ENCODE data around the gene CFAP45.

DNA sequence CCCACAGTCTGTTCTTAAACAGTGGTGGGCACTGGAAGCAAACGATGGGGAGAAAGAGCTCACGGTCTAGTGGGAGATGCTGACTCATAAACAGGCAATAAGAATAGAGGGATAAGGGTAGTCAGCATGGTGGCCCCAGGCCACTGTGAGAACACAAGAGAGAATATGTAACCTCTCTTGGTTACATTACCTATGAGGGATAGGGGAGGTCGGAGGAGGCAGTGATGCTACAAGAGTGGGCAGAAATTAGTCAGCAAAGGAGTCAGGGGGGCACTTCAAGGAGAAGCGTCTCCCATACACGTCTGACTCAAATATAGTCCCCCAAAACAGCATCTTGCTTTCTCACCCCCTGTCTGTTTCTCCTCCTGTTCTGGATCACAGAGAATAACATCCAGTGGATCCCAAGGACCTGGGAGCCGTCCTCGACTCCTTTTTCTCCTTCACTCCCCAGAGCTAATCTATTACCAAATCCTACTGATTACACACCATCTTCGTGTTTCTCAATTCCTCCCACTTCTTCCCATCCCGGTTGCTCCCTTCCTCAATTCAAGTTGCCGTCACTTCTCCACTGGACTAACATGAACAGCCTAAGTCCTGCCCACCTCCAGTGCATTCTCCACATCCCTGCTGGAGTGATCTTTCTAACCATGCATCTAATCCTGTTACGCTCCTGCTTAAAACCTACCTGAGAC lies 71.2 kb downstream of the CFAP45 start:
- TF ChIP-seq, protein P1, sequence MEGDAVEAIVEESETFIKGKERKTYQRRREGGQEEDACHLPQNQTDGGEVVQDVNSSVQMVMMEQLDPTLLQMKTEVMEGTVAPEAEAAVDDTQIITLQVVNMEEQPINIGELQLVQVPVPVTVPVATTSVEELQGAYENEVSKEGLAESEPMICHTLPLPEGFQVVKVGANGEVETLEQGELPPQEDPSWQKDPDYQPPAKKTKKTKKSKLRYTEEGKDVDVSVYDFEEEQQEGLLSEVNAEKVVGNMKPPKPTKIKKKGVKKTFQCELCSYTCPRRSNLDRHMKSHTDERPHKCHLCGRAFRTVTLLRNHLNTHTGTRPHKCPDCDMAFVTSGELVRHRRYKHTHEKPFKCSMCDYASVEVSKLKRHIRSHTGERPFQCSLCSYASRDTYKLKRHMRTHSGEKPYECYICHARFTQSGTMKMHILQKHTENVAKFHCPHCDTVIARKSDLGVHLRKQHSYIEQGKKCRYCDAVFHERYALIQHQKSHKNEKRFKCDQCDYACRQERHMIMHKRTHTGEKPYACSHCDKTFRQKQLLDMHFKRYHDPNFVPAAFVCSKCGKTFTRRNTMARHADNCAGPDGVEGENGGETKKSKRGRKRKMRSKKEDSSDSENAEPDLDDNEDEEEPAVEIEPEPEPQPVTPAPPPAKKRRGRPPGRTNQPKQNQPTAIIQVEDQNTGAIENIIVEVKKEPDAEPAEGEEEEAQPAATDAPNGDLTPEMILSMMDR (IDR thresholded peaks at IDR 0.05; ENCODE audit: poor library complexity): no peak
- no peak for TF ChIP-seq EZH2 (IDR thresholded peaks at IDR 0.05; ENCODE audit: borderline replicate concordance)
